HG03097 (cell line): ENCODE measurements around the gene TH.
"Not testable (repeated sequence)": the region's sequence is repeated elsewhere in the genome, so short reads cannot be mapped to it uniquely, and the experiment has no call there.

Source experiments
- ATAC-seq: cut with Tn5 transposase; IDR thresholded peaks from one replicate; pipeline ENCODE4 v1.9.1; 2021; ENCODE audit not compliant: unreplicated experiment, low FRiP score

Gene TH

DNA sequence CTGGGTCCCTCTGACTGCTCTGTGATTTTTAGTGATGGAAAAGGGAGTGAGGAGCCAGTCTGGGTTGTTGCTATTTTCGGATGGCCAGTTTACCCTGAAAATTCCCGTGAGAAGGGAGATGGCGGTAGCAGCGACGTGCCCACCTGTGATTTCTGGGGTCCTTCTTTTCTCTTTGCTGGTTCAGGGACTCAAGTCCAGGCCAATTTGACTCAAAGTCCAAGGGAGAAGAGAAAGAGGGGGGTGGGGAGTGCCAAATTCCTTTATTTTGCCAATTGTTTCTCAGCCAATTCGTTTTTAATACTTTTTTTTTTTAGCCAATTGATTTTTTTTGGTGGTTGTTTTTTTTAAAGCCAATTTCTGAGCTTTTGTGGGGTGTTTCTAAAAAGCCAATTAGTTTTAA lies 39.4 kb downstream of the TH start:
- no peak for ATAC-seq

DNA sequence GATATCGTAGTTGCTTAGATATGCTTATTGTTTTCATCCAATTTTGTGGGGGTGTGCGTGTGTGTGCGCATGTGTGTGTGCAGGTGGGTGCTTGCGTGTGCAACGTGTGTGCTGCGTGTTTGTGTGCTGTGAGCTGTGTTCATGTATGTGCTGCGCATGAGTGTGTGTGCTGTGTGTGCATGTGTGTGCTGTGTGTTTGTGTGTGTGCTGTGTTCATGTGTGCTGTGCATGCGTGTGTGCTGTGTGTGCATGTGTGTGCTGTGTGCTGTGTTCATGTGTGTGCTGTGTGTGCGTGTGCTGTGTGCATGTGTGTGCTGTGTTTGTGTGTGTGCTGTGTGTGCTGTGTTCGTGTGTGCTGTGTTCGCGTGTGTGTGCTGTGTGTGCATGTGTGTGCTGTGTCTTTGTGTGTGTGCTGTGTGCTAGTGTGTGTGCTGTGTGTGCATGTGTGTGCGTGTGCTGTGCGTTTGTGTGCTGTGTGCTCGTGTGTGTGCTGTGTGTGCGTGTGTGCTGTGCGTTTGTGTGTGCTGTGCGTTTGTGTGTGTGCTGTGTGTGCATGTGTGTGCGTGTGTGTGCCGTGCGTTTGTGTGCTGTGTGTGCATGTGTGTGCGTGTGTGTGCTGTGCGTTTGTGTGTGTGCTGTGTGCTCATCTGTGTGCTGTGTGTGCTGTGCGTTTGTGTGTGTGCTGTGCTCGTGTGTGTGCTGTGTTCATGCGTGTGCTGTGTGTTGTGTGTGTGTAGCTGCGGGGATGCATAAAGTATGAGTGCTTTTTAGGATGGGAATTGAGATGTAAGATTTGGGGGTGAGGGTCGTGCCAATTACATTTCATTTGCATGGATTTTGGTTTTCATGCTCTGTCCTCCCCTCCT lies 40.0 kb downstream of the TH start:
- ATAC-seq, result no peak

DNA sequence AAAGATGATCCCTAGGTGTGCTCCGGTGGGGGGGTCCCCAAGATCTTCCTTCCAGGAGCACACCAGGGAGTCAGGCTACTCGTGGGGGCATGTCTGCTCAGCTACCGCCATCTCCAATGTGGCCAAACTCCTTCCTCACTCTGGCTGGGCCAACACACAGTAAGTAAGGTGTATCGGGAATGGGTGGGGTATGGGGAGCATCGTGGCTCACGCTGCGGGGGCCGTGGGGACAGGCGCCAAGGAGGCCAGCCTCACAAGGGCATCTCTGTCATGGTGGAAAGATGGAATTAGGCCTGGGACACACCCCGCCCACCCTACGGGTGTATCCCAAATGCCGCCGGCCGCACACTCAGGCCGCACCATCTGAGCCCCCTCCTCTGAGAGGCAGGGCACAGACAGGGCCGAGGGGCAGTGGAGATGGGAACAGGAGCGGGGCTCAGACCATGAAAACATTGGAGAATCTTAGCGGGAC lies 40.7 kb downstream of the TH start:
- ATAC-seq, result no peak

DNA sequence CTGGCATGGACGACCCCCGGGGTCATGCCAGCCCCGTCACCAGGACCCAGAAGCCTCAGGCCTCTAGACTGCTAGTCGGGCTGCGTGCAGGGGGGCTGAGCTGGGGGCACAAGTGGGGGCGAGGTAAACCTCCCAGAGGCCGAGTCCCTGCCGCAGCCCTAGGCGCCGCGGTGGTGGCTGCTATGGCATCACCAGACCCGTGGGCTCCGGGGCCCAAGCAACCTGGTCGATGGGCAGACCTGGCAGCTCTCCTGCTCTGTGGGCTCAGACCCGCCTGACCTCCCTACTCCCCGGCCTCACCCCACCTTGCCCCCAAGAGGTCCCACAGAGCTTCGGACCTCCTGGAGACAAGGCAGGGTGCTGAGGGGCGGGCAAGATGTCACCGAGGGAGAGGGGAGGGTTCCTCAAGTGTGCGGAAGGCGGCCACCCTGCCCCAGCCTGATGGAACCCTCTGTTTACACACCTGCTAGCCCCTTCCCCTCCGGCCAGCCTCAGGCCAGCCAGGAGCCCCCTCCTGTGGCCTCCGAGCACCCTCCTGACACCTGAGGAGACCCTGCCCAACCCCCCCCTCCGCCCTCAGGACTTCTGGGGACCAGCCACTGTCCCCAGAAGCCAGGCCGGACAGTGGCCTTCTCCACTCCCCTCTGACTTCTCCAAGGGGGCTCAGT lies 41.8 kb downstream of the TH start:
- ATAC-seq, result no peak

DNA sequence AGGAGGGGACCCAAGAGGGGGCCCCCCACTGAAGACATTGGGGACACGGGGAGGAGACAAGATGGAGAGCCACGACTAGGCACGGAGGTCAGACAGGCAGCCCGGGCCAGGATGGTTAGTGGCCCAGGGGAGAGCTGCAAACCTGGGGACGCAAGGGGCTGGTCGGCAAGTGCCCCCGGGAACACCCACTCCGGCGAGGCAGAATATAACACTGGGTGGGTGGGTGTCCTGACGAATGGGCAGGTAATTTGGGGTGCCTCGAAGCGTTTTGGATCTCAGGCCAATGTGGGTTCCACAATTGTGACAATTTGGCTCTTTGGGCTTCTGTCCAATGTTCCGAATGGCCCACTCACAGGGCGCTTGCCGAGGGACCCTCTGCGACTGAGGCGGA lies 42.3 kb downstream of the TH start:
- ATAC-seq, result no peak

DNA sequence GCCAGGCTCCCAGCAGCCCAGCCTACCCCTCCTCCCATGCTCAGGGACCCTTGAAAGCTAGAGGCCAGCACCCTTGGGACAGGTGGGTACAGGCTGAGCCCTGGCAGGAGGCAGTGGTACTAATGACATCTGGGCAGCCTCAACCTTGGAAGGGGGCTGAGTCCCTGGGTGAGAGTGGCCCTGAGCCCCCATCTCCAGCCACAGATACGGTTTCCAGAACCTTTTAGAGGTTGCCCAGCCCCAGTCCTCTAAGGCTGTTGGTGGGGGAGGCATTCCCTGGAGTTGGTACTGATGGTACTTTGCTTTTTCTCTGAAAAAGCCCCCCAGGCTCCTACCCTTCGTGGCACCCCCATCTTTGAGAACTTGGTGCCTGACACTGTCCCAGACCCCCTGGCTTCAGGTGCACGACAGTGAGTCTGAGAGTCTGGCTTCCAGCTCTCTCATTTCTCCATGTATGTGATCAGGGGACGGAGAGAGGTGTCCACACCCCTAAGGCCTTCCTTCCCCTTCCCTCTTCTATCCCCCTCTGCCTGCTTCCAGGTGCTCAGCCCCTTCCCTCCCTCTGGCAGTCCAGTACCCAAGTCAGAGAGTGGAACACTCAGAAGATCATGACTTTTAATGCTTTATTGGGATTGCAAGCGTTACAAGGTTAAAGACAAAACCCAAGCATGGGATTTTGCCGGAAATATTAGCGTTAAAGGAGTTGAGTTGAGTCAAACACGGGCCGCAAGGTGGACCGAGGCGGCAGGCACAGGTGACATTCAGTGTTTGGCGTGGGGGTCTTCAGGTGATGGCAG lies 42.9 kb downstream of the TH start:
- no peak for ATAC-seq

DNA sequence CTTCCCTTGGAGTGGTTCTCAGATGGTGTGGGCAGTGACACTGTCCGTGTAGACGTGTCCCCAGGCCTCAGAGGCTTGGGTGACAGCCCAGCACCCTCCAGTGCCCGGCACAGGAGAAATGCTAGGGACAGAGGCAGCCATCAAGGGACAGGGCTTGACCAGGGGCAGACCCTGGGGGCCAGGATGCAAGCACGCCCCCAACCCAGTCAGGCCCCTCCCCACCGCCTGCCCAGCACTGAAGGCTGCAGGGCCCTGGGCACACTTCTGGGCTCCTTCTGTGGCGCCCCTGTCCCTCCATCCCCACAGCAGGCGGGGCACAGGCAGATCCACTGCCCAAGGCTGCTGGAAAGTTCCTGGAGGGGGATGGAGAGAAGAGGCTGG lies 43.5 kb downstream of the TH start:
- ATAC-seq, result no peak

DNA sequence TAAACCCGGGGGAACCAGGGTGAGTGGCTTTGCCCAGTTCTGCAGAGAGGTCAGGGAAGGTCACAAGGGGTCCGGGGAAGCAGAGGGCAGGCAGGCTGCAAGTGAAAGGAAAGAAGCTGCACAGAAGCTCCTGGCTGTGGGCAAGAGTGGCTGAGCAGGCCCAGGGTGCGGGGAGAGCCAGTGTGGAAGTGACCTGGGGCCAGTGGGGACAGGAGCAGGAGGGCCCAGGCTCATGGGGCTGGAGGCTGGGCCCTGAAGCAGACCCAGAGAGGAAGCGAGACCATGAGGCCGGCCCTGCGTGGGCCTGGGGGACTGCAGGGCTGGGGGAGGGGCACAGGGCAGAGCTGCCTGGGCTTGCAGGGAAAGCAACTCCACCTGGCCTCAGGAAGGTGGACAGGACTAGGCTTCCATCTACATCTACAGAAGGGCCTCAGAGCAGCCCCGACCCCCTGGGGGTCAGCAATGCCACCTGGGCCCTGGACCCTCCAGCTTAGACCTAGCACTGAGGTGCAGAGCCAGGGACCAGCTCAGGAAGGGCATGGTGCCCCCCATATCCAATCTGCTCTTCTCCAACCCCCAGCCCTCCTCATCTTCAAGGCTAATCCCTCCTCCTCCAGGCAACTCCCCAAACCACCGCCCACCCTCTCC lies 44.0 kb downstream of the TH start:
- no peak for ATAC-seq

DNA sequence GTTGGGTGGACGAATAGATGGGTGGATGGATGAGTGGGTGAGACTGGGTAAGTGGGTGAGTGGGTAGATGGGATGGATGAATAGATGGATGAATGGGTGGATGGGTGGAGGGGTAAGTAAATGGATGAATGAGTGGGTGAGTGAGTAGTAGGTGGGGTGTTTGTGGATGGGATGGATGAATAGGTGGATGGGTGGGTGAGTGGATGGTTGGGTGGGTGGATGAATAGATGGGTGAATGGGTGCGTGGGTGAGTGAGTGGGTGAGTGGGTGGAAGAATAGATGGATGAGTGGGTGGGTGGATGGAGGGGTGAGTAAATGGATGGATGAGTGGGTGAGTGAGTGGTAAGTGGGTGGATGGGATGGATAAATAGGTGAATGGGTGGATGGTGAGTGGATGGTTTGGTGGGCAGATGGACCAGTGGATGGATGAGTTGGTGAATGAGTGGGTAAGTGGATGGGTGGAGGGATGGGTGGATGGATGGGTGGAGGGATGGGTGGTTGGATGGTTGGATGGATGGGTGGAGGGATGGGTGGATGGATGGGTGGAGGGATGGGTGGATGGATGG lies 45.0 kb downstream of the TH start:
- ATAC-seq, result no peak

DNA sequence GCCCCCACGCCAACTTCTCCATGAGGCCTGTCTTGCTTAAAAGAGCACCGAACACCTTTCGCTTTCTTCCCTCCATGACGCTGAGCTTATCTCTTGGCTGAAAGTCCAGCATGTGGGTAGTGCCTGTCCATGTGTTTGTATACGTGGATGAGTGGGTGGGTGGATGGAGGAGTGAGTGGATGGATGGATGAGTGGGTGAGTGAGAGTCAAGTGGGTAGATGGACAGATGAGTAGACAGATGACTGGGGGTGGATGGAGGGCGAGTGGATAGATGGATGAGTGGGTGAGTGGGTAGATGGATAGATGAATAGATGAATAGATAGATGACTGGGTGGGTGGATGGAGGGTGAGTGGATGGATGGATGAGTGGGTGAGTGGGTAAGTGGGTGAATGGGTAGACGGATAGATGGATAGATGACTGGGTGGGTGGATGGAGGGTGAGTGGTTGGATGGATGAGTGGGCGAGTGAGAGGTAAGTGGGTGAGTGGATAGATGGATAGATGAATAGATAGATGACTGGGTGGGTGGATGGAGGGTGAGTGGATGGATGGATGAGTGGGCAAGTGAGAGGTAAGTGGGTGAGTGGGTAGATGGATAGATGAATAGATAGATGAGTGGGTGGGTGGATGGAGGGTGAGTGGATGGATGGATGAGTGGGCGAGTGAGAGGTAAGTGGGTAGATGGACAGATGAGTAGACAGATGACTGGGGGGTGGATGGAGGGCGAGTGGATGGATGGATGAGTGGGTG lies 46.7 kb downstream of the TH start:
- ATAC-seq, result not testable (repeated sequence)

DNA sequence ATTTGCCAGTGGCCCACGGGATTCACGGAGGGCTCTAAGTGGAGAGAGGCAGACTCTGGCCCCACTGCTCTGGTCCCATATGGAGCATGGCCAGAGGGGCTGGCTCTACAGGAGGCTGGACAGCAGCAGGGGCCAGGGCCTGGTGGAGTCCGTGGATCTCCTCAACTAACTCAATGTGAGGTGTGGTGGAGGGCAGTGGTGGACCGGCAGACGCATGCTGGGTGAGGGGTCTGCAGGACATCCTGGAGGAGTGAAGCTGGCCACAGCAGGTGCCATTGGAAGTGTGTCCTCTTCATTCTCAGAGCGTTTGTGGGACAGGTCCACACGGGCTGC lies 48.0 kb downstream of the TH start:
- no peak for ATAC-seq

DNA sequence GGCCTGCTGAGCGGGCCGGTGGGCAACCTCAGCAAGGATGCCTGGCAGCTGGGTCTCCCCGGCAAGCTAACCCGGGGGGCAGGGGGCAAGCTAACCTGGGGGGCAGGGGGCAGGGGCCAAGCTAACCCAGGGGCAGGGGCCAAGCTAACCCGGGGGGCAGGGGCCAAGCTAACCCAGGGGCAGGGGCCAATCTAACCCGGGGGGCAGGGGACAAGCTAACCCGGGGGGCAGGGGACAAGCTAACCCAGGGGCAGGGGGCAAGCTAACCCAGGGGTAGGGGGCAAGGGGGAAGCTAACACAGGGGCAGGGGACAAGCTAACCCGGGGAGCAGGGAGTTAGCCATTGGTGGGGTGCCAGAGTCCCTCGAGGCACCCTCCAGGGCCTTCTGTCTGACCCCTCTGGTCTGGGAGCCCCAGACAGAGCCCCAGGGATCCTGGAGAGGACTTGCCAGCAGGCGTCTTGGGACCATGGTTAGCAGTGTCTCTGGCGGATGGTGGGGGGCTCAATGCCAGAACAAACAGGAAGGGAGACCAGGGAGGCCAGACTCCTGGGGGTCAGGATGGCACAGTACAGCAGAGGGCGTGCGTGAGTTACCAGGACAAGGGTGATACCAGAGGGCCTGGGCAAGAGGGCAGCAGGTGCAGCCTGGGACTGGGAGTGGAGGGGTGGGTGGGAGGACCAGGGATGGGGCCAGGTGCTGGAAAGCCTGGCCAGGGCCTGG lies 48.5 kb downstream of the TH start:
- no peak for ATAC-seq

DNA sequence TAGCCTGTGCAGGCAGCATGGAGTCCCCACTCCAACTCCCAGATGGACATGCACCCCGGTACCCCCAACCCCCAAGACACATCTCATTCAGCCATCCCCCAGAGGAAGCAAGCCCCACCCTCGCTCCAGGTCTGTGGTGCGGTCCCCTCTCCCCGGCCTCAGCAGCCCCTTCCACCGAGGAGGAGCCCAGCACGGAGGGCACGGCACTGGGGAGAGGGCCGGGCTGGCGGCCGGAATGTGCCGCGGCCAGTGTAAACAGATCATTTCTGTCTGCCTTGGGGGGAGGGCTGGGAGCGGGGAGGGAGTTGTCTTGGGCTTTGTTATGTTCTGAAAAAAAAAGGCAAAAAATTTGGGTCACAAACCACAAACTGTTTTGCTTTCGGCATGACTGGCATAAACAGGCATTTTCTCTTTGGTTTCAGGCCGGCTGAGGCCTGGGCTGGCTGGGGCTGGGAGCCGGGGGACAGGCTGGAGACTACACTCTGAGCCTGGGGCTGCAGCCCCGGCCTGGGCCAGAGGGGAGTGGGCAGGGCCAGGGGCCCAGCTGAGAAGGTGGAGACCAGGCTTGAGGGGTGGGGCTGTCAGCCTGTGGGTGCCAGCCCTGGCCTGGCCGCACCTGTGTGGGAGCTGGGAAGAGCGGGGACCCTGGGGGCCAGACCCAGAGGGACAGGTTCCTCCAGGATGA lies 49.3 kb downstream of the TH start:
- no peak for ATAC-seq

DNA sequence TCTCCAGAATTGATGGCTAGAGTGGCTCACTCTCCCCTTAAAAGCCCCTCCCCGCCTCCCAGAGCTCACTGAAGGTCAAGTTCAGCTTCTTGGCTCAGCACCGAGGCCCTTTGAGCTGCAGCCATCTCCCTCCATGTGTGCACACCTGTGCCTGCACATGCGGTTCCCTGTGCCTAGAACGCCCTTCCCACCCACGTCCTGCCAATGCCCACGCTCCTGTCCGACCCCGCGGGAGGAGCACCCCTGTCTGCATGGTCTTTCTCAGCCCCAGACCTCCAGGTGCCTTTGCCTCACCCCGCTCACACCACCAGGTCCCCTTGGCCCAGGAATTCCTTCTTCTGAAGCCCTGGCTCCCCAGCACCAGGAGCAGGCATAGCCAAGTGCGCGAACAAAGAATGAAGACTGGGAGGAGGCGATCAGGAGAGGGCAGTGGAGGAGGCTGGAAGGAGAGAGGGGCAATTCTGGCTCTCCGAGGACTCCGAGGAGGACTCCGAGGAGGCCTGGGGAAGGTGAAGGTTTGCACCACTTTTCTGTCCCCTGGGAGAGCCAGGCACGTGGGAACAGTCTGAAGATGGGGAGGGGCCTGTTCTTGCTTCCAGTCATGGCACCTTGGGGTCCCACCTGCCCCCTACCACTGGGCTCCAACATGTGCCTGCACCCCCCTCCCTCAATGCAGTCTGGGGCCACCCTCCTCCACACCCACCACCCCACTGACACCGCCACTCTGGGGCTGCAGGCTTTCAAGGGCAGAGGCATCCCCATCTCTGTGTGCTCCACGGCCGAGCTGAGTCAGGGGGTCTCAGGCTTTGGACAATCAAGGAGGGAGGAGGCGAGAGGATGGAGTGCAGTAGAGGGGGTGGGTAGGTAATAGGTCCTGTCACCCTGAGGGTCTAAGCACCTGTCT lies 50.1 kb downstream of the TH start:
- no peak for ATAC-seq

DNA sequence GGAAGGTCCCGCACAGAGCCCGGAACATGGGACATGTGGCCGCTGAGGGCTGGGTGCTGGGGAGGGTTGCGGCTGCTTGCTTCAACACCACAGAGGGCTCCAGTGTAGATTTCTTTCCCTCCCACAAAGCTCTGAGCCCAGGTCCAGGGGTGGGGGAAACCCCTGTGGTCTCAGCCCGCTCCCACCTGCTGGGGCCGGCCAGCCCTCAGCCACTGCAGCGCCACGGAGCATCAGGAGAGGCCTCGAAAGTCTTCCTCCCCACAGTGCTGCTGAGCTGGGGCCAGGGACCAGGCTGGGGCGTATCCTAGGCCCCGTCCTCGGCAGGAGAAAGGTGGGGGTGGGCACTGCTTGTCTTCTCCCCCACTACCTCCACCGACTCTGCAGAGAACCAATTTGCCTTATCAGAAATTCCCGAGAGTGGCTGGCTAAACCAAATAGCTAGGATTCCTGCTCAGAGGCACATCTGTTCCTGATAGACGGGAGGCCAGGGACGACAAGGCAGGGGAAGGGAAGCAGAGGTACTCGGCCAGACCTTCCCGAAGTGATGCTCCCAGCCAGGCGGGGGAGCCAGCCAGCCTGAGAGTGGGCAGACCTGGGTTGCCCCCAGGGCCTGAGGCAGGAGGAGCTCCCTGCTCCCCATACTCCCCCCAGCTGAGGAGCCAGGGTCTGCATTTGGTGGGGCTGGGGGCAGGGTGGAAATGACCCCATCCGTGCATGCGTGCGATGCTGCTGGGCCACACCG lies 51.1 kb downstream of the TH start:
- no peak for ATAC-seq

DNA sequence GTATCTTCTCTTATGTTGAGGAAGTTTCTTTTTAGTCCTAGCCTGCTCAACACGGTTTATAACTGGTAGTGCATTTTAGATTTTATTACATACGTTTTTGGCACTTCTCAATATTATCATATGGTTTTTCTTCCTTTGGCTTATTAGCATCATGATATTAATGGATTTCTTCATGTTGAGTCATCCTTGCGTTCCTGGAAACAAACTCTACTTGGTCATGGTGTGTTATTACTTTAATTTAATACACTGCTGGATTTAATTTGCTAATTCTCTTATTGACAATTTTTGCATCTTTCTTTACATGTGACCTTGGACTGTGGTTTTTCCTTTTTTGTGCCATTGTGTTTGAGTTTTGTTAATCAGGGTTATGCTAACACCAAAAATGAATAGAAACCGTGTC lies 52.9 kb downstream of the TH start:
- ATAC-seq, result no peak

DNA sequence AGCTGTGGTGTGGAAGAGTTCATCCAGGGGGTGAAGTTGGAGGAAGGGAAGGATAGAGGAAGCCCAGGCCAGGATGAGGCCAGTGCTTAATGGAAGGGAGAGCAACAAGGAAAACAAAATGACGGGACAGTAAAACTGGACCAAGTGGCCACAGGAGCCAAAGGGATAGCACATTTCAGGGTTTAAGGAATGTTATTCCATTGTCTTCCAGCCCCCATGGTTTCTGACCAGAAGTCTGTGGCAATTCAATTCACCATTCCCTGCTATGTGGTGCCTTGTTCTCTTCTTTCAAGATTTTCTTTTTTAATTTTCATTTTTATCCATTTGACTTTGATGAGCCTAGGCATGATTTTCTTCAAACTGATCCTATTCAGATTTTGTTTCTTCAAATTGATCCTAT lies 54.9 kb downstream of the TH start:
- no peak for ATAC-seq
